SK-N-SH (cell line): ENCODE measurements around the gene INSRR. TPM values are rescaled to one million over a fixed set of nuclear protein-coding genes. Genes with fewer than 3 reads are reported as not detected.

Experiments used
- CTCF ChIA-PET: fragments of 300-600, 350-600 bp; formaldehyde crosslinking; extraction: SDS; loops from one replicate; lab custom pipeline; 2021; lab: Yijun Ruan, JAX
- POLR2A ChIA-PET: fragments of 350-600 bp; sonication (Branson Sonifier 250); formaldehyde crosslinking; extraction: SDS; loops from one replicate; lab custom pipeline; 2020; ENCODE audit warnings: antibody characterized with exemption, inconsistent platforms; lab: Yijun Ruan, JAX
- DNase-seq: peaks from one replicate; pipeline ENCODE4 v3.0.0; 2012
- H2AFZ ChIP-seq: fragments of 200-600 bp; sonication (generic); 2 replicates; pipeline ENCODE4 v1.8.1; 2016; ENCODE audit warnings: antibody characterized with exemption, mild to moderate bottlenecking, low read depth
- H3F3A ChIP-seq: fragments of 200-600 bp; sonication (generic); replicated peaks from 2 replicates; pipeline ENCODE3; 2016; ENCODE audit warnings: antibody characterized with exemption, mild to moderate bottlenecking; ENCODE audit not compliant: insufficient read depth
- H3K27ac ChIP-seq, 2 experiments: fragments of 200-500 bp in 1 of 2; fragments of 200-600 bp in 1 of 2; sonication (Bioruptor generic) in 1 of 2; sonication (generic), shearing (Covaris generic) in 1 of 2; 2 replicates each; pipeline versions ENCODE4 v1.5.1 to v1.6.1; 2014 to 2016; ENCODE audit warnings: low read depth in 2 of 2, inconsistent platforms in 1 of 2, low read length in 1 of 2, mild to moderate bottlenecking in 1 of 2, mixed read lengths in 1 of 2
- H3K27me3 ChIP-seq: fragments of 200-600 bp; sonication (generic), shearing (Covaris generic); 2 replicates; pipeline ENCODE4 v1.6.1; 2016; ENCODE audit warnings: mixed run types; ENCODE audit not compliant: insufficient read depth
- H3K36me3 ChIP-seq, 2 experiments: fragments of 200-500 bp in 1 of 2; fragments of 200-600 bp in 1 of 2; sonication (Bioruptor generic) in 1 of 2; sonication (generic) in 1 of 2; replicated peaks in 1 of 2; 2 replicates each; pipeline versions ENCODE3 to v1.5.1; 2014 to 2016; ENCODE audit warnings: low read length in 1 of 2, mild to moderate bottlenecking in 1 of 2; ENCODE audit not compliant: insufficient read depth in 2 of 2, control insufficient read depth in 1 of 2
- H3K4me1 ChIP-seq, 2 experiments: fragments of 200-500 bp in 1 of 2; fragments of 200-600 bp in 1 of 2; sonication (Bioruptor generic) in 1 of 2; sonication (generic), shearing (Covaris generic) in 1 of 2; 2 replicates each; pipeline versions ENCODE4 v1.5.1 to v1.6.1; 2014 to 2016; ENCODE audit warnings: low read depth in 1 of 2, low read length in 1 of 2, mixed run types in 1 of 2; ENCODE audit not compliant: insufficient read depth in 2 of 2, control insufficient read depth in 1 of 2
- H3K4me2 ChIP-seq: fragments of 200-600 bp; sonication (generic), shearing (Covaris generic); 2 replicates; pipeline ENCODE4 v1.6.1; 2017; ENCODE audit warnings: mixed run types
- H3K4me3 ChIP-seq, 2 experiments: fragments of 200-500 bp in 1 of 2; fragments of 200-600 bp in 1 of 2; sonication (Bioruptor generic) in 1 of 2; sonication (generic), shearing (Covaris generic) in 1 of 2; 2 replicates each; pipeline versions ENCODE4 v1.5.1 to v1.8.1; 2014 to 2016; ENCODE audit warnings: low read depth in 2 of 2, inconsistent platforms in 1 of 2, low read length in 1 of 2, mild to moderate bottlenecking in 1 of 2, mixed read lengths in 1 of 2, moderate library complexity in 1 of 2
- H3K79me2 ChIP-seq: fragments of 200-600 bp; sonication (generic); 2 replicates; pipeline ENCODE4 v1.8.1; 2017; ENCODE audit warnings: mild to moderate bottlenecking; ENCODE audit not compliant: insufficient read depth
- H3K9ac ChIP-seq: fragments of 200-600 bp; sonication (generic); 2 replicates; pipeline ENCODE4 v1.6.1; 2017; ENCODE audit warnings: mixed run types
- H3K9me2 ChIP-seq: fragments of 200-600 bp; sonication (generic); 2 replicates; pipeline ENCODE4 v1.6.1; 2017; ENCODE audit warnings: mixed run types
- H3K9me3 ChIP-seq: fragments of 200-600 bp; sonication (generic); 2 replicates; pipeline ENCODE4 v1.6.1; 2017; ENCODE audit warnings: mixed run types, mild to moderate bottlenecking, moderate library complexity
- H4K20me1 ChIP-seq: fragments of 200-600 bp; sonication (generic); 2 replicates; pipeline ENCODE4 v1.6.1; 2017; ENCODE audit warnings: mild to moderate bottlenecking, mixed run types; ENCODE audit not compliant: insufficient read depth
- CHD2 ChIP-seq: fragments of 150-350 bp; IDR thresholded peaks from 2 replicates; pipeline ENCODE4 v1.6.1; 2018; ENCODE audit warnings: low read length; ENCODE audit not compliant: partially characterized antibody
- CTCF ChIP-seq: fragments of 200-600 bp; sonication (generic); IDR thresholded peaks from 2 replicates; pipeline ENCODE4 v1.6.1; 2017; ENCODE audit warnings: antibody characterized with exemption, mild to moderate bottlenecking, moderate library complexity
- ELF1 ChIP-seq: IDR thresholded peaks from 2 replicates; pipeline ENCODE4 v1.4.0; 2012
- EZH2phosphoT487 ChIP-seq: fragments of 200-600 bp; sonication (generic); IDR thresholded peaks from 2 replicates; pipeline ENCODE4 v1.6.1; 2017; ENCODE audit warnings: low read depth, mixed run types, mild to moderate bottlenecking, antibody characterized with exemption, moderate library complexity, borderline replicate concordance
- FOSL2 ChIP-seq: IDR thresholded peaks from 2 replicates; pipeline ENCODE4 v1.4.0; 2012; ENCODE audit warnings: low read depth, mild to moderate bottlenecking, moderate library complexity, borderline replicate concordance
- FOXJ3 ChIP-seq: sonication (generic); formaldehyde crosslinking; IDR thresholded peaks from 2 replicates; pipeline ENCODE4 v1.5.1; 2020; ENCODE audit warnings: mild to moderate bottlenecking, missing genetic modification reagents
- FOXM1 ChIP-seq: IDR thresholded peaks from 2 replicates; pipeline ENCODE4 v1.4.0; 2012; ENCODE audit warnings: low read depth, mild to moderate bottlenecking
- GABPA ChIP-seq: IDR thresholded peaks from 2 replicates; pipeline ENCODE4 v1.4.0; 2012; ENCODE audit warnings: low read depth, mild to moderate bottlenecking
- JUND ChIP-seq: IDR thresholded peaks from 2 replicates; pipeline ENCODE4 v1.4.0; 2012
- MXI1 ChIP-seq: IDR thresholded peaks from 2 replicates; pipeline ENCODE4 v1.6.1; 2012; ENCODE audit warnings: mild to moderate bottlenecking, low read depth, low read length, improper control_type of control experiment
- NRF1 ChIP-seq: IDR thresholded peaks from 2 replicates; pipeline ENCODE4 v1.6.1; 2012; ENCODE audit warnings: low read depth, mild to moderate bottlenecking, low read length
- PBX3 ChIP-seq: IDR thresholded peaks from 2 replicates; pipeline ENCODE4; 2012
- RFX5 ChIP-seq: IDR thresholded peaks from 2 replicates; pipeline ENCODE4 v1.6.1; 2012; ENCODE audit warnings: mild to moderate bottlenecking, improper control_type of control experiment, low read length
- TAF1 ChIP-seq: IDR thresholded peaks from 2 replicates; pipeline ENCODE4 v1.6.1; 2012; ENCODE audit warnings: low read depth, mild to moderate bottlenecking, low read length, moderate library complexity, borderline replicate concordance
- TCF12 ChIP-seq: IDR thresholded peaks from 2 replicates; pipeline ENCODE4 v1.4.0; 2012
- TEAD4 ChIP-seq: IDR thresholded peaks from 2 replicates; pipeline ENCODE4 v1.4.0; 2012; ENCODE audit warnings: mild to moderate bottlenecking, borderline replicate concordance; ENCODE audit not compliant: insufficient read depth
- USF2 ChIP-seq: fragments of 150-350 bp; IDR thresholded peaks from 2 replicates; pipeline ENCODE4 v1.6.1; 2017; ENCODE audit warnings: antibody characterized with exemption, low read length, low read depth, borderline replicate concordance
- WGBS: methylation state at CpG from one replicate; pipeline ENCODE4 v1.1.6; 2017; ENCODE audit warnings: low lambda C conversion rate; 5-methylcytosine and 5-hydroxymethylcytosine counted together
- polyA plus RNA-seq, 3 experiments: library from polyadenylated mRNA; depleted of rRNA; stranded (reverse); fragments of >200 nt; gene quantifications; 2 replicates each; pipeline ENCODE4 v1.2.3, GENCODE V29; 2012

The INSRR gene
- polyA plus RNA-seq, 1 of the 3 experiments (the other 2 are of a cell fraction) = 0.20 TPM

- H3K27me3 ChIP-seq = peaks cover 9% of the 10 kb centered on the region; the same call in 1 of the 2 replicates
These were observed 22.8 kb downstream of the INSRR start for GRCh38 chr1:156836041-156836654.

More at GRCh38 chr1:156836041-156836654, 22.8 kb downstream of the INSRR start:
- no peak overlapping the region for H3K4me3 ChIP-seq
- H3K9me2 ChIP-seq = no peaks in the 10 kb centered on the region
- ChIA-PET POLR2A (interaction anchor here (0.6 to 5.8 kb wide), 2 partner anchors 14 to 24 kb away, joined by 3 to 38 read pairs; partner anchors contain the start of genes INSRR and NTRK1), CTCF (interaction anchor here (0.6 to 12.8 kb wide), 7 partner anchors 10 to 92 kb away, joined by 3 to 476 read pairs (median 65); partner anchors contain the start of genes INSRR, NTRK1 and PEAR1)
- DNase-seq = no peak
- no peak overlapping the region for H2AFZ ChIP-seq
- no peak for TF ChIP-seq FOXJ3
- no peak for TF ChIP-seq CTCF
- TF ChIP-seq CHD2 = no peak
- no peak for TF ChIP-seq USF2
- TF ChIP-seq TCF12 = no peak
- TF ChIP-seq FOXM1 = no peak
- TF ChIP-seq JUND = no peak
- no peak for TF ChIP-seq TEAD4
- no peak for TF ChIP-seq TAF1
- no peak for TF ChIP-seq GABPA
- no peak for TF ChIP-seq EZH2phosphoT487
- TF ChIP-seq ELF1 = no peak
- TF ChIP-seq NRF1 = no peak
- TF ChIP-seq FOSL2 = no peak
- no peak for TF ChIP-seq RFX5
- TF ChIP-seq MXI1 = no peak
- TF ChIP-seq PBX3 = no peak
- H3K27ac ChIP-seq = no peak overlapping the region; a peak in 1 of 4 replicates
- H3K79me2 ChIP-seq = no peaks in the 10 kb centered on the region
- H3K4me2 ChIP-seq = no peak overlapping the region
- H3K9ac ChIP-seq = no peak overlapping the region
- H3K36me3 ChIP-seq = no peaks in the 10 kb centered on the region
- H3K4me1 ChIP-seq = peaks cover 0 to 71% of the 10 kb centered on the region in 2 experiments; a peak in 2 of 4 replicates
- H4K20me1 ChIP-seq = no peaks in the 10 kb centered on the region
- WGBS = 72% methylated on average over 5 of the region's 5 CpGs
- H3F3A ChIP-seq = no peaks in the 10 kb centered on the region
- no peaks in the 10 kb centered on the region for H3K9me3 ChIP-seq
